ENCODE results near the gene S100A4.
"Not testable (repeated sequence)": the region's sequence is repeated elsewhere in the genome, so short reads cannot be mapped to it uniquely, and the experiment has no call there.

The S100A4 gene

GRCh38 chr1:153520137-153520691 lies 25.4 kb downstream of the S100A4 start:
- H3K36me3 ChIP-seq (ENCODE audit: control insufficient read depth in 2 of 2, insufficient read depth in 2 of 2, low read length in 2 of 2); H3K4me3 ChIP-seq (ENCODE audit: low read length in 2 of 2); H3K27me3 ChIP-seq (ENCODE audit: control insufficient read depth in 1 of 2, insufficient read depth in 2 of 2, low read length in 2 of 2); H3K9me3 ChIP-seq (ENCODE audit: control insufficient read depth in 2 of 2, low read length in 2 of 2); H3K4me1 ChIP-seq (ENCODE audit: control insufficient read depth, insufficient read depth, low read length); H3K27ac ChIP-seq (ENCODE audit: low read length); H3K9ac ChIP-seq (ENCODE audit: low read length in 2 of 2): not testable (repeated sequence)

- Histone ChIP-seq H3K4me3 (ENCODE audit: low read length in 2 of 2) (no peak overlapping the region), H3K27me3 (ENCODE audit: control insufficient read depth in 1 of 2, insufficient read depth in 2 of 2, low read length in 2 of 2) (no peaks in the 10 kb centered on the region)
Observed at GRCh38 chr1:153519242-153519641, 26.4 kb downstream of the S100A4 start.

GRCh38 chr1:153515504-153516394 lies 29.9 kb downstream of the S100A4 start:
- H3K4me1 ChIP-seq (ENCODE audit: control insufficient read depth, insufficient read depth, low read length): peaks cover 4% of the 10 kb centered on the region
- H3K9ac ChIP-seq (ENCODE audit: low read length in 2 of 2): no peak overlapping the region
- no peak overlapping the region for H3K27ac ChIP-seq (ENCODE audit: low read length)
- no peak overlapping the region for H3K4me3 ChIP-seq (ENCODE audit: low read length in 2 of 2)
- H3K9me3 ChIP-seq (ENCODE audit: control insufficient read depth in 2 of 2, low read length in 2 of 2): no peaks in the 10 kb centered on the region
- H3K36me3 ChIP-seq (ENCODE audit: control insufficient read depth in 2 of 2, insufficient read depth in 2 of 2, low read length in 2 of 2): no peaks in the 10 kb centered on the region
- no peaks in the 10 kb centered on the region for H3K27me3 ChIP-seq (ENCODE audit: control insufficient read depth in 1 of 2, insufficient read depth in 2 of 2, low read length in 2 of 2)

More at GRCh38 chr1:153519242-153519641, 26.4 kb downstream of the S100A4 start:
- Histone ChIP-seq H3K27ac (ENCODE audit: low read length) (no peak overlapping the region), H3K36me3 (ENCODE audit: control insufficient read depth in 2 of 2, insufficient read depth in 2 of 2, low read length in 2 of 2) (no peaks in the 10 kb centered on the region), H3K9me3 (ENCODE audit: control insufficient read depth in 2 of 2, low read length in 2 of 2) (no peaks in the 10 kb centered on the region), H3K4me1 (ENCODE audit: control insufficient read depth, insufficient read depth, low read length) (no peaks in the 10 kb centered on the region), H3K9ac (ENCODE audit: low read length in 2 of 2) (no peak overlapping the region)

- H3K27ac ChIP-seq (ENCODE audit: low read length): no peak overlapping the region
- no peak overlapping the region for H3K9ac ChIP-seq (ENCODE audit: low read length in 2 of 2)
- H3K4me1 ChIP-seq (ENCODE audit: control insufficient read depth, insufficient read depth, low read length): peaks cover 6% of the 10 kb centered on the region
- no peaks in the 10 kb centered on the region for H3K27me3 ChIP-seq (ENCODE audit: control insufficient read depth in 1 of 2, insufficient read depth in 2 of 2, low read length in 2 of 2)
- no peaks in the 10 kb centered on the region for H3K9me3 ChIP-seq (ENCODE audit: control insufficient read depth in 2 of 2, low read length in 2 of 2)
- H3K36me3 ChIP-seq (ENCODE audit: control insufficient read depth in 2 of 2, insufficient read depth in 2 of 2, low read length in 2 of 2): no peaks in the 10 kb centered on the region
- no peak overlapping the region for H3K4me3 ChIP-seq (ENCODE audit: low read length in 2 of 2)
Observed at GRCh38 chr1:153513666-153514065, 31.9 kb downstream of the S100A4 start.

- Histone ChIP-seq H3K4me3 (ENCODE audit: low read length in 2 of 2) (no peak overlapping the region), H3K9me3 (ENCODE audit: control insufficient read depth in 2 of 2, low read length in 2 of 2) (no peaks in the 10 kb centered on the region), H3K4me1 (ENCODE audit: control insufficient read depth, insufficient read depth, low read length) (peaks cover 6% of the 10 kb centered on the region), H3K27me3 (ENCODE audit: control insufficient read depth in 1 of 2, insufficient read depth in 2 of 2, low read length in 2 of 2) (no peaks in the 10 kb centered on the region), H3K27ac (ENCODE audit: low read length) (no peak overlapping the region), H3K9ac (ENCODE audit: low read length in 2 of 2) (no peak overlapping the region), H3K36me3 (ENCODE audit: control insufficient read depth in 2 of 2, insufficient read depth in 2 of 2, low read length in 2 of 2) (no peaks in the 10 kb centered on the region)
Observed at GRCh38 chr1:153513023-153513422, 32.6 kb downstream of the S100A4 start.

- H3K4me3 ChIP-seq (ENCODE audit: low read length in 2 of 2): no peak overlapping the region
- no peaks in the 10 kb centered on the region for H3K36me3 ChIP-seq (ENCODE audit: control insufficient read depth in 2 of 2, insufficient read depth in 2 of 2, low read length in 2 of 2)
- H3K4me1 ChIP-seq (ENCODE audit: control insufficient read depth, insufficient read depth, low read length): peaks cover 20% of the 10 kb centered on the region
- no peak overlapping the region for H3K27ac ChIP-seq (ENCODE audit: low read length)
- H3K9ac ChIP-seq (ENCODE audit: low read length in 2 of 2): peak overlapping the region in 1 of 2 donors; percentile 6
- H3K27me3 ChIP-seq (ENCODE audit: control insufficient read depth in 1 of 2, insufficient read depth in 2 of 2, low read length in 2 of 2): no peaks in the 10 kb centered on the region
- no peaks in the 10 kb centered on the region for H3K9me3 ChIP-seq (ENCODE audit: control insufficient read depth in 2 of 2, low read length in 2 of 2)
Observed at GRCh38 chr1:153510984-153511410, 34.6 kb downstream of the S100A4 start.

GRCh38 chr1:153509729-153510354 lies 35.8 kb downstream of the S100A4 start:
- Histone ChIP-seq H3K36me3 (ENCODE audit: control insufficient read depth in 2 of 2, insufficient read depth in 2 of 2, low read length in 2 of 2) (no peaks in the 10 kb centered on the region), H3K27ac (ENCODE audit: low read length) (no peak overlapping the region), H3K4me3 (ENCODE audit: low read length in 2 of 2) (no peak overlapping the region), H3K9ac (ENCODE audit: low read length in 2 of 2) (no peak overlapping the region), H3K27me3 (ENCODE audit: control insufficient read depth in 1 of 2, insufficient read depth in 2 of 2, low read length in 2 of 2) (no peaks in the 10 kb centered on the region), H3K9me3 (ENCODE audit: control insufficient read depth in 2 of 2, low read length in 2 of 2) (no peaks in the 10 kb centered on the region), H3K4me1 (ENCODE audit: control insufficient read depth, insufficient read depth, low read length) (peaks cover 20% of the 10 kb centered on the region)

- Histone ChIP-seq H3K4me3 (ENCODE audit: low read length in 2 of 2) (no peak overlapping the region), H3K27ac (ENCODE audit: low read length) (no peak overlapping the region), H3K4me1 (ENCODE audit: control insufficient read depth, insufficient read depth, low read length) (peaks cover 20% of the 10 kb centered on the region), H3K9ac (ENCODE audit: low read length in 2 of 2) (no peak overlapping the region), H3K36me3 (ENCODE audit: control insufficient read depth in 2 of 2, insufficient read depth in 2 of 2, low read length in 2 of 2) (no peaks in the 10 kb centered on the region), H3K27me3 (ENCODE audit: control insufficient read depth in 1 of 2, insufficient read depth in 2 of 2, low read length in 2 of 2) (no peaks in the 10 kb centered on the region), H3K9me3 (ENCODE audit: control insufficient read depth in 2 of 2, low read length in 2 of 2) (no peaks in the 10 kb centered on the region)
Observed at GRCh38 chr1:153509036-153509435, 36.6 kb downstream of the S100A4 start.

GRCh38 chr1:153507926-153508583 lies 37.6 kb downstream of the S100A4 start:
- H3K9ac ChIP-seq (ENCODE audit: low read length in 2 of 2): no peak overlapping the region
- H3K9me3 ChIP-seq (ENCODE audit: control insufficient read depth in 2 of 2, low read length in 2 of 2): no peaks in the 10 kb centered on the region
- H3K36me3 ChIP-seq (ENCODE audit: control insufficient read depth in 2 of 2, insufficient read depth in 2 of 2, low read length in 2 of 2): no peaks in the 10 kb centered on the region
- H3K4me1 ChIP-seq (ENCODE audit: control insufficient read depth, insufficient read depth, low read length): peaks cover 20% of the 10 kb centered on the region
- no peak overlapping the region for H3K4me3 ChIP-seq (ENCODE audit: low read length in 2 of 2)
- H3K27ac ChIP-seq (ENCODE audit: low read length): no peak overlapping the region
- no peaks in the 10 kb centered on the region for H3K27me3 ChIP-seq (ENCODE audit: control insufficient read depth in 1 of 2, insufficient read depth in 2 of 2, low read length in 2 of 2)

- peak overlapping the region in 1 of 2 donors; percentile 35 for H3K4me3 ChIP-seq (ENCODE audit: low read length in 2 of 2)
- H3K36me3 ChIP-seq (ENCODE audit: control insufficient read depth in 2 of 2, insufficient read depth in 2 of 2, low read length in 2 of 2): no peaks in the 10 kb centered on the region
- H3K9ac ChIP-seq (ENCODE audit: low read length in 2 of 2): peak overlapping the region; percentile 21 to 43
- no peaks in the 10 kb centered on the region for H3K27me3 ChIP-seq (ENCODE audit: control insufficient read depth in 1 of 2, insufficient read depth in 2 of 2, low read length in 2 of 2)
- peak overlapping the region; percentile 31 for H3K27ac ChIP-seq (ENCODE audit: low read length)
- no peaks in the 10 kb centered on the region for H3K9me3 ChIP-seq (ENCODE audit: control insufficient read depth in 2 of 2, low read length in 2 of 2)
- H3K4me1 ChIP-seq (ENCODE audit: control insufficient read depth, insufficient read depth, low read length): peaks cover 20% of the 10 kb centered on the region
Observed at GRCh38 chr1:153506831-153507413, 38.7 kb downstream of the S100A4 start.
